ENCODE measurements around the gene SLC35B1. TPM values are rescaled to one million over a fixed set of nuclear protein-coding genes. Genes with fewer than 3 reads are reported as not detected.
A peak's percentile ranks its signal among the peaks of the same experiment; 100 is the strongest.

SLC35B1 gene
- total RNA-seq, 6 experiments from 2014 or later, result 31.7 to 80.0 (median 56.9) TPM

DNA sequence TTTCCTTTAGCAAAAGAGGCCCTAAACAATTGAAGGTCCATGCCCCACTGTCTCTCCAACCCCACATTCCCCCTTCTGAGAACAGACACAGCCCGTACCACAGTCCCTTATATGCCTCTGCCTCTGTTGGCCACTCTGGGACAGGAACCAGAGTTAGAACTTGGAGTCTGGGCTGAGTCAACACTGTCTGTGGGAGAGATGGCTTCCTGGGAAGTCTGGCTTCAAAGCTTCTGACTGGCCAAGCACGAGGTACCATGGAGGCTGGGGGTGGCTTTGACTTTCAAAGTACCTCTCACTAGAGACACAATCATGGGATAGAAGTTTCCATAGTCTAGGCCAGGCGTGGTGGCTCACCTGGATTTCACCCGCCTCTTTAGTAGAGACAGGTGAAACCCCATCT, 15.0 kb downstream of the SLC35B1 start:
- TF ChIP-seq, protein P1, sequence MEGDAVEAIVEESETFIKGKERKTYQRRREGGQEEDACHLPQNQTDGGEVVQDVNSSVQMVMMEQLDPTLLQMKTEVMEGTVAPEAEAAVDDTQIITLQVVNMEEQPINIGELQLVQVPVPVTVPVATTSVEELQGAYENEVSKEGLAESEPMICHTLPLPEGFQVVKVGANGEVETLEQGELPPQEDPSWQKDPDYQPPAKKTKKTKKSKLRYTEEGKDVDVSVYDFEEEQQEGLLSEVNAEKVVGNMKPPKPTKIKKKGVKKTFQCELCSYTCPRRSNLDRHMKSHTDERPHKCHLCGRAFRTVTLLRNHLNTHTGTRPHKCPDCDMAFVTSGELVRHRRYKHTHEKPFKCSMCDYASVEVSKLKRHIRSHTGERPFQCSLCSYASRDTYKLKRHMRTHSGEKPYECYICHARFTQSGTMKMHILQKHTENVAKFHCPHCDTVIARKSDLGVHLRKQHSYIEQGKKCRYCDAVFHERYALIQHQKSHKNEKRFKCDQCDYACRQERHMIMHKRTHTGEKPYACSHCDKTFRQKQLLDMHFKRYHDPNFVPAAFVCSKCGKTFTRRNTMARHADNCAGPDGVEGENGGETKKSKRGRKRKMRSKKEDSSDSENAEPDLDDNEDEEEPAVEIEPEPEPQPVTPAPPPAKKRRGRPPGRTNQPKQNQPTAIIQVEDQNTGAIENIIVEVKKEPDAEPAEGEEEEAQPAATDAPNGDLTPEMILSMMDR (IDR thresholded peaks at IDR 0.05), result no peak
- no peak for TF ChIP-seq POLR2A (IDR thresholded peaks at IDR 0.05)
- H3K4me3 ChIP-seq, result no peak overlapping the region
- peaks cover 0 to 3% of the 10 kb centered on the region in 2 donors for H3K27me3 ChIP-seq
- no peak for DNase-seq
- no peaks in the 10 kb centered on the region for H3K36me3 ChIP-seq
- 76% methylated on average over 4 of the region's 4 CpGs for WGBS (ENCODE audit: insufficient coverage, low coverage, low lambda C conversion rate, missing lambda C conversion rate)
- H3K27ac ChIP-seq, result no peak overlapping the region
- H3K4me1 ChIP-seq, result peaks cover 0 to 1% (median 0%) of the 10 kb centered on the region in 4 donors
- intact Hi-C loops (cut with DNase I), result no loop called here
- H3K9me3 ChIP-seq, result no peaks in the 10 kb centered on the region
- ATAC-seq, result no peak

DNA sequence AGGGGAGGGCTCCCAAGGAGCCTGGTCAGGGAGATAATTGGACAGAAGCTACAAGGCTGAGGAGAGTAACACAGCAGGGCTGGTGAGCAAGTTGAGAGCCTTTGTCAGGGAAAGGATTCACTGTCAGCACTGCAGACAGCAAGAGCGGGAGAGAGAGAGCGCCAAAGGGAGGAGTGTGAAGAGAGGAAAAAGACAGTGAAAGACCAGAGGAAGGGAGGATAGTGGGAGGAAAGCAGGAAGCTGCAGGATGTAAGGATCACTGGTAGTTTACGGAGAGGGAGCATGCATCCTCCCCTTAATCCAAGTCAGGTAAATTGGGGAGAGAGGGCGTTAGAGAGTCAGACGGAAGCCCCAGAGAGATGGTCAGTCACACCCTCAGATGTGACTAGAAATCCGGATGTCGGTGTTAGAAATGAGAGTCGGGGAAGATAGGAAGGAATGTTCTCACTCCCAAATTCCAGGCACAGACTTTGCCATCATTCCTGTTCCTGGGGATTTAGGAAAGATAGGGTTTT, 16.0 kb downstream of the SLC35B1 start:
- TF ChIP-seq POLR2A (IDR thresholded peaks at IDR 0.05), result no peak
- TF ChIP-seq, protein P1 (IDR thresholded peaks at IDR 0.05), result no peak
- DNase-seq (no peak), ATAC-seq (no peak)
- Histone ChIP-seq H3K4me1 (peaks cover 0 to 7% (median 0%) of the 10 kb centered on the region in 4 donors), H3K4me3 (no peak overlapping the region), H3K36me3 (no peaks in the 10 kb centered on the region), H3K27ac (no peak overlapping the region), H3K27me3 (peaks cover 0 to 3% of the 10 kb centered on the region in 2 donors), H3K9me3 (no peaks in the 10 kb centered on the region)
- 48% methylated on average over 7 of the region's 8 CpGs for WGBS (ENCODE audit: insufficient coverage, low coverage, low lambda C conversion rate, missing lambda C conversion rate)
- intact Hi-C loops (cut with DNase I), result no loop called here

DNA sequence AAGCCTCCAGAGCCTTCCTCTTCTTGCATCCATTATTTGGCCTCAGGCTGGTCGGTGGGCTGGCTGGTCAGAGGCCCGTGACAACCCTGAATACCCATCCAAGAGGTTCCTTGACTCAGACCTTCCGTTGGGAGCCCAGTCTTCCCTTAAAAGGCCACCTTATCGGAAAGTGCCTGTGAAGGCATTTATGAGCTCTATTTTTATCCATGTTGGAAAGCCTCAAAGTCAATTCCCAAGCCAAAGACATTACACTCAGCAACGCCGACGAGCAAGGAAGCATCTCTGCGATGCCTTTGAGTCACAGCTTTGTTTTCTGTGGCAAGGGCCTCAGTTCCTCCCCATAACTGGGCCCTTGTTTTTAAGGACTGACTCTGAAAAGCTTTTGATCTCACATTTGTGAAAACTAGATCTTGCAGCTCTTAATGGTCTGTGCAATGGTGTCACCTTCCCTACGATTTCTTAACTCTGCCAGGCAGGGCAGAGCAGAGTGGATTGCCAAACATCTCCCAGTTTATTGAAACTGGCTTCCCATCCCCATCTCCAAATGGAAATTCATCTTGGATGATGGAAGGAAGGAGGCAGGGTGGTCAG, 16.6 kb downstream of the SLC35B1 start:
- peak in 1 of 4 donors; percentile 20 for ATAC-seq
- Histone ChIP-seq H3K4me1 (peaks cover 0 to 7% (median 0%) of the 10 kb centered on the region in 4 donors), H3K9me3 (no peaks in the 10 kb centered on the region), H3K27ac (no peak overlapping the region), H3K4me3 (no peak overlapping the region), H3K27me3 (peaks cover 0 to 3% of the 10 kb centered on the region in 2 donors), H3K36me3 (no peaks in the 10 kb centered on the region)
- DNase-seq, result no peak
- no peak for TF ChIP-seq POLR2A (IDR thresholded peaks at IDR 0.05)
- TF ChIP-seq, protein P1 (IDR thresholded peaks at IDR 0.05), result no peak
- intact Hi-C loops (cut with DNase I), result no loop called here
- 68% methylated on average over 7 of the region's 9 CpGs for WGBS (ENCODE audit: insufficient coverage, low coverage, low lambda C conversion rate, missing lambda C conversion rate)

DNA sequence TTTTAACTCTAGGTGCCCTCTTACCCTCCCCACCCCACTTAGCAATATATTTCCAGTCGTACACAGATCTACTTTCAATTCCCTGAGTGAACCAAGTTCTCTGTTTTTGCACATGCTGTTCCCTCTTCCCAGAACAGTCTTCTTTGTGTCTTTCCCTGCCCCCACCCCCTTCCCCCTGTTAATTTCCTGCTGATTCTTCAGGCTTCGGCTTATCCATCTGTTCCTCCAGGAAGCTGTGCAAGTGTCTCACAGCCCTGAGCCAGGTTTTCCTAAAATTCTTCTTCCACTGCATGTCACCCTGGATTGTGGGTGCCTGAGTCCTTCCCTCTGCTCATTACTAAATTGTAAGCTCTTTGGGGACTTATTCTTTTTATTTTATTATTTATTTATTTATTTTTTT, 17.5 kb downstream of the SLC35B1 start:
- peaks cover 0 to 7% (median 0%) of the 10 kb centered on the region in 4 donors for H3K4me1 ChIP-seq
- DNase-seq (no peak), ATAC-seq (peak in 2 of 4 donors; percentile 41 to 42)
- no peaks in the 10 kb centered on the region for H3K36me3 ChIP-seq
- intact Hi-C loops (cut with DNase I), result no loop called here
- 49% methylated on average over 2 of the region's 2 CpGs for WGBS (ENCODE audit: insufficient coverage, low coverage, low lambda C conversion rate, missing lambda C conversion rate)
- peaks cover 0 to 3% of the 10 kb centered on the region in 2 donors for H3K27me3 ChIP-seq
- no peak overlapping the region for H3K4me3 ChIP-seq
- no peak for TF ChIP-seq POLR2A (IDR thresholded peaks at IDR 0.05)
- H3K27ac ChIP-seq, result no peak overlapping the region
- H3K9me3 ChIP-seq, result no peaks in the 10 kb centered on the region

DNA sequence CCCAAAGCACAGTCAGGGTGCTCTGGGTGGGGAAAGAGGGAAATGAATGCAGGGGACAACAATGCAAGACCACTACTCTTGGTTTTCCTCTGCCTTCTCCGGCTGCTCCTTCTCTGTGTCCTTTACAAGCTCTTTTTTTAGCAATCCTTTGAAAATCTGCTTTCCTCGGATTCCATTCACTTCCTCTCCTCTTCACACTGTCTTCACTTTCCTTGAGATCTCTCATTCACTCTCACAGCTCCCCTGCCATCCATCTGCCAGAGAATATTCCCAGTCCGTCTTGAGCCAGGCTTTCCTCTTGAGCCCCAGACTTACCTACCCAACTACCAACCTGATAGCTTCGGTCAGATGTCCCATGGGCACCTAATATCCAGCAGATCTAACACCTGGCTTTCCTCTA, 18.9 kb downstream of the SLC35B1 start:
- intact Hi-C loops (cut with DNase I), result no loop called here
- Histone ChIP-seq H3K4me1 (peaks cover 0 to 7% (median 0%) of the 10 kb centered on the region in 4 donors), H3K36me3 (no peaks in the 10 kb centered on the region), H3K27me3 (peaks cover 0 to 3% of the 10 kb centered on the region in 2 donors), H3K27ac (peak overlapping the region; percentile 33 to 81 (median 59)), H3K4me3 (no peak overlapping the region), H3K9me3 (no peaks in the 10 kb centered on the region)
- 80% methylated on average over 4 of the region's 4 CpGs for WGBS (ENCODE audit: insufficient coverage, low coverage, low lambda C conversion rate, missing lambda C conversion rate)
- no peak for TF ChIP-seq POLR2A (IDR thresholded peaks at IDR 0.05)
- TF ChIP-seq, protein P1 (IDR thresholded peaks at IDR 0.05), result no peak
- ATAC-seq (no peak), DNase-seq (no peak)

Data from right lobe of liver (tissue), 6 donors.